T-helper 17 cell (primary cell): ENCODE measurements around the gene IP6K3. TPM values are rescaled to one million over a fixed set of nuclear protein-coding genes. Genes with fewer than 3 reads are reported as not detected.

ENCODE experiments used
- ATAC-seq: fragments of 150-1000 bp; cut with Tn5 transposase; 2 replicates; pipeline ENCODE4 v1.10.0; 2021; ENCODE audit warnings: mild to moderate bottlenecking, moderate library complexity
- DNase-seq, 3 donors: peaks; one replicate each; pipeline versions ENCODE4 v3.0.0 to v3.0.0-alpha.2; 2020 to 2021
- H3K9me3 ChIP-seq: one replicate; pipeline ENCODE4 v1.7.0; 2013; ENCODE audit warnings: low read length, mild to moderate bottlenecking; ENCODE audit not compliant: control insufficient read depth, poor library complexity, severe bottlenecking
- H3K27ac Mint-ChIP-seq: one replicate; pipeline ENCODE4 v1.8.0; 2022; ENCODE audit warnings: mild to moderate bottlenecking, moderate library complexity, mixed read lengths
- H3K27me3 Mint-ChIP-seq: one replicate; pipeline ENCODE4 v1.8.0; 2022; ENCODE audit warnings: mixed read lengths
- H3K36me3 Mint-ChIP-seq: one replicate; pipeline ENCODE4 v1.8.0; 2022; ENCODE audit warnings: low read depth, mixed read lengths
- H3K4me1 Mint-ChIP-seq: one replicate; pipeline ENCODE4 v1.8.0; 2022; ENCODE audit warnings: mild to moderate bottlenecking, mixed read lengths
- H3K4me3 Mint-ChIP-seq: one replicate; pipeline ENCODE4 v1.8.0; 2022; ENCODE audit warnings: mild to moderate bottlenecking, moderate library complexity, mixed read lengths
- total RNA-seq, 4 donors: library from RNA in 2 of 4; stranded (reverse) in 2 of 4; gene quantifications; one replicate each; pipeline ENCODE4 v1.2.3 and lab custom pipeline; 2022 to 2026

The IP6K3 gene
- total RNA-seq, 2 donors from 2014 or later, result not detected

DNA sequence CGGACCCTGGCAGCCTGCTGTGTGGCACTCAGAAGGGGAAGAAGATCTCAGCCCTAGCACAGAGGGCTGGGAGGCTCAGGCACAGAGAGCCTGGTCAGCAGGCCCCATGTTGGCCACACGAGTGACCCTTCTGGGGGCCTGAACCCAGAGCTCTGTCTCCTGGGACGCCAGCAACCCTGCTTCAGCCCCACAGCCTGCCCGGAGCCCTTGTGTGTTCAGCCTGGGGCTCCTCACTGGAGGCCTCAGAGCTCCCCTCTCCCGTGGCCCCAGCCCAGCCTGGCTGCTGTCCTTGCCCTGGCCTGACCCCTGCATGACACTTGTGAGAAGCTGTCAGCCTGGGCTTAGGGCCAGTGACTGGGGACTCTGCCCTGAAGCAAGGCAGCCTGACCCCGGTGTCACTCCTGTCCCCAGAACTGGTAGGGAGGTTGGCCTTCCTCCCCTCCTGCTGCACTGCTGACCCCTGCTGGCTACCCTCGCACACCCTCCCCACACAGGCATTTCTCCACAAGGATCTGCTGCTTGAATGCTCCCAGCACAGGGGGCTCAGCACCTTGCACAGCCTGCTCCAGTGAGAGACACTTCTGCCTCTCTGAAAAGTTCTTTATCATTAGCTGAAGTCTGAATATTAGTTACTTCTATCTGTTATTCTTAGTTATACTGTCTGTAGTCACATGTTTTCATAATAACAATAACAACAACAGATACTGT is 15.4 kb upstream of the IP6K3 start:
- no peaks in the 10 kb centered on the region for H3K9me3 ChIP-seq
- ATAC-seq (peak; percentile 39), DNase-seq (no peak)
- Mint-ChIP-seq H3K27ac (no peak overlapping the region), H3K4me3 (no peak overlapping the region), H3K27me3 (peaks cover 33% of the 10 kb centered on the region), H3K4me1 (peaks cover 3% of the 10 kb centered on the region), H3K36me3 (no peaks in the 10 kb centered on the region)

- H3K9me3 ChIP-seq, result no peaks in the 10 kb centered on the region
- Mint-ChIP-seq H3K36me3 (no peaks in the 10 kb centered on the region), H3K4me3 (no peak overlapping the region), H3K27me3 (peaks cover 34% of the 10 kb centered on the region), H3K27ac (no peak overlapping the region), H3K4me1 (peaks cover 3% of the 10 kb centered on the region)
- no peak for DNase-seq
- ATAC-seq, result no peak
Observed at GRCh38 chr6:33761581-33761921, 14.8 kb upstream of the IP6K3 start.

DNA sequence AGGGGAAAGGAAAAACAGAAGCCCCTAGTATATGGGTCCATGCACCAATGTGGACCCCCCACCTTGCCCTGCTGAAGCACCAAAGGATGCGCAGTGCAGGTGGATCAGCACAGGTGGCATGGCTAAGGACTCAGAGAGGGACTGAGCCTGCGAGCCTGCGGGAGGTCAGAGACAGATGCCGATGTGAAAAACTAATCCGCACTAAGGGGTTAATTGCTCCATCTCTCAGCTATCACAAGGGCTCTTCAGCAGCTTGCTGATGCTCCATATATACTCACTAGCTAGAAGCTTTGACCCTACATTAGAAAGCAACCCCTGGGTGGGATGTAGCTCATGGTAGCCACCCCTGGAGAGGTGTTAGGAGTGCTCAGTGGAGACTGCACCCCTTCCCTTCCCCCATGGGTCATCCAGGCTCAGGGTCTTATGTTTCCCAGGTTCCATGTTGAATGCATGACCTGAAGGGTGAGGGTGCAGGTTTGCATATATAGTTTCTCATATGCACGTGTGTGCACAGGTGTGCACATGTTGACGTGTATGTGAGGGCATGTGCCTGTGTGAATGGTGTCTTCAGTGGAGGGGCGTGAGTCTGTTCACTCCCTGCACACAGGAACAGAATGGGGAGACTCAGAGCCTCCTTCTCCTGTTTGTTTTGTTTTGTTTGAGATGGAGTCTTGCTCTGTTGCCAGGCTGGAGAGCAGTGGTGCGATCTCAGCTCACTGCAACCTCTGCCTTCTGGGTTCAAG is 13.4 kb upstream of the IP6K3 start:
- peaks cover 3% of the 10 kb centered on the region for H3K4me1 Mint-ChIP-seq
- no peak overlapping the region for H3K4me3 Mint-ChIP-seq
- H3K27me3 Mint-ChIP-seq, result peaks cover 30% of the 10 kb centered on the region
- ATAC-seq (no peak), DNase-seq (no peak)
- H3K36me3 Mint-ChIP-seq, result no peaks in the 10 kb centered on the region
- H3K27ac Mint-ChIP-seq, result no peak overlapping the region
- no peaks in the 10 kb centered on the region for H3K9me3 ChIP-seq

- no peaks in the 10 kb centered on the region for H3K9me3 ChIP-seq
- Mint-ChIP-seq H3K27me3 (peaks cover 20% of the 10 kb centered on the region), H3K36me3 (no peaks in the 10 kb centered on the region), H3K27ac (no peak overlapping the region), H3K4me3 (no peak overlapping the region), H3K4me1 (peaks cover 3% of the 10 kb centered on the region)
- DNase-seq (no peak), ATAC-seq (no peak)
Observed at GRCh38 chr6:33758815-33759216, 12.1 kb upstream of the IP6K3 start.

- peaks cover 18% of the 10 kb centered on the region for H3K27me3 Mint-ChIP-seq
- H3K9me3 ChIP-seq, result no peaks in the 10 kb centered on the region
- no peak overlapping the region for H3K4me3 Mint-ChIP-seq
- peaks cover 3% of the 10 kb centered on the region for H3K4me1 Mint-ChIP-seq
- H3K27ac Mint-ChIP-seq, result no peak overlapping the region
- H3K36me3 Mint-ChIP-seq, result no peaks in the 10 kb centered on the region
- DNase-seq (no peak), ATAC-seq (no peak)
Observed at GRCh38 chr6:33757906-33758305, 11.2 kb upstream of the IP6K3 start.

- Mint-ChIP-seq H3K27ac (no peak overlapping the region), H3K36me3 (no peaks in the 10 kb centered on the region), H3K4me1 (peaks cover under 1% of the 10 kb centered on the region)
Observed at GRCh38 chr6:33757113-33757512, 10.4 kb upstream of the IP6K3 start.

GRCh38 chr6:33756211-33756954 is 9.7 kb upstream of the IP6K3 start:
- H3K36me3 Mint-ChIP-seq, result no peaks in the 10 kb centered on the region
- H3K4me3 Mint-ChIP-seq, result no peak overlapping the region
- H3K27me3 Mint-ChIP-seq, result peaks cover 18% of the 10 kb centered on the region
- no peaks in the 10 kb centered on the region for H3K4me1 Mint-ChIP-seq
- no peaks in the 10 kb centered on the region for H3K9me3 ChIP-seq
- no peak overlapping the region for H3K27ac Mint-ChIP-seq
- no peak for ATAC-seq
- no peak for DNase-seq

More at GRCh38 chr6:33757113-33757512, 10.4 kb upstream of the IP6K3 start:
- Mint-ChIP-seq H3K4me3 (no peak overlapping the region), H3K27me3 (peaks cover 18% of the 10 kb centered on the region)
- ATAC-seq (no peak), DNase-seq (no peak)
- no peaks in the 10 kb centered on the region for H3K9me3 ChIP-seq

DNA sequence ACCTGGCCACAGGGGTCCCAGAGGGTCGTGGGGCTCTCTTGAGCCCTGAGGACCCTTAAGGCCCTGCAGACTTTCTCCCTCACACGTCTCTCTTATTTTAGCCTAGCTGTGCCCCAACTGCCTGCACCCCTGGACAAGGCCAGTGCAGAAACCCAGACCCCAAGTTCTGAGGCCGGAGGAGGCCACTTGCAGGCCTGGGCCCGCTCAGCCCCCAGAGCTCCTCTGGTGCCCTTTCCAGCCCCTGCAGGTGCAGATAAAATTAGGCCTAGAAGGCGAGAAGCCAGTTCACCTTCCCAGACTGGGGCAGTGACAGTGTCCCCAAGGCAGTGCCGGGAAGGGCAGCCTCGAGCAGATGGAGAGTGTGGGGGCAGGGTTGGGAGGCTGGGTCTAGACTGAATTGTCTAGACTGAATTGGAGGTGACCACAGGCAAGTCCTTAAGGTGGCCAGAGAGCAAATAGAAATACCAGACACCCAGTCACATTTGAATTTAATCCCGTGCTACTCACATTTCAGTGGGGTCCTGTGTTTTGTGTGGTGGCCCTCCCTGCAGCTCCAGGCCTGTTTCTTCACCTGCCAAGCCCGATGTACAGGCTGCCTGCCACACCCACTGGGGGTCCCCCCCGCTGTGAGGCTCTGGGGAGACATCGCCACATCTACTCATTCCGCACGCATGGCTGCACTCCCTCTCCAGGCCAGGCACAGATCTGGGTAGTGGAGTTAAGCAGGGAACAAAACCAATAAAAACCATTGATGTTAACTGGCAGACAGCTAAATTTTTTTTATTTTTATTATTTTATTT is 8.6 kb upstream of the IP6K3 start:
- Mint-ChIP-seq H3K27me3 (peaks cover 18% of the 10 kb centered on the region), H3K36me3 (no peaks in the 10 kb centered on the region), H3K27ac (no peak overlapping the region), H3K4me3 (no peak overlapping the region), H3K4me1 (peaks cover 7% of the 10 kb centered on the region)
- DNase-seq (no peak), ATAC-seq (no peak)
- no peaks in the 10 kb centered on the region for H3K9me3 ChIP-seq

DNA sequence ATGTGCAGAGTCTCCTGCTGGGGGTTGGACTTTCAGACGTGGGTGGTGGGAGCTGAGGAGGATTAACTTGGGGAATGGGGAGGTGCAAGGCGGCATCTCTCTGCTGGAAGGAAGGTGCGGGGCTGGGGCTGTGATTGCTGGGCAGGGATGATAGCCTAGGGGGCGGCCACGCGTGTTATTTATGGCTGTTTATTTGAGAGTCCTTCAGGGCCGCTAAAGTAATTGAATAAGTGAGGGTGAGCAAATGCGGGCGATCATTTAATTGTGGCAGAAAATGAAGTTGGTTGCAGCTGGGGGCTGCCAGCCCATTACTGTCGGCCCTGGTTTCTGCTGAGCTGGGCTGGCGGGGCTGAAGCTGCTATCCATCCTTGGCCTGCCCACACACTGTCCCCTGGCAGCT is 7.5 kb upstream of the IP6K3 start:
- peaks cover 9% of the 10 kb centered on the region for H3K4me1 Mint-ChIP-seq
- peaks cover 25% of the 10 kb centered on the region for H3K27me3 Mint-ChIP-seq
- H3K36me3 Mint-ChIP-seq, result no peaks in the 10 kb centered on the region
- ATAC-seq, result no peak
- no peak overlapping the region for H3K4me3 Mint-ChIP-seq
- no peak for DNase-seq
- no peaks in the 10 kb centered on the region for H3K9me3 ChIP-seq
- H3K27ac Mint-ChIP-seq, result no peak overlapping the region

- ATAC-seq (no peak), DNase-seq (no peak)
- H3K9me3 ChIP-seq, result no peaks in the 10 kb centered on the region
- Mint-ChIP-seq H3K27ac (no peak overlapping the region), H3K4me1 (peaks cover 9% of the 10 kb centered on the region), H3K4me3 (no peak overlapping the region), H3K36me3 (no peaks in the 10 kb centered on the region), H3K27me3 (peaks cover 29% of the 10 kb centered on the region)
Observed at GRCh38 chr6:33752646-33753015, 5.9 kb upstream of the IP6K3 start.

DNA sequence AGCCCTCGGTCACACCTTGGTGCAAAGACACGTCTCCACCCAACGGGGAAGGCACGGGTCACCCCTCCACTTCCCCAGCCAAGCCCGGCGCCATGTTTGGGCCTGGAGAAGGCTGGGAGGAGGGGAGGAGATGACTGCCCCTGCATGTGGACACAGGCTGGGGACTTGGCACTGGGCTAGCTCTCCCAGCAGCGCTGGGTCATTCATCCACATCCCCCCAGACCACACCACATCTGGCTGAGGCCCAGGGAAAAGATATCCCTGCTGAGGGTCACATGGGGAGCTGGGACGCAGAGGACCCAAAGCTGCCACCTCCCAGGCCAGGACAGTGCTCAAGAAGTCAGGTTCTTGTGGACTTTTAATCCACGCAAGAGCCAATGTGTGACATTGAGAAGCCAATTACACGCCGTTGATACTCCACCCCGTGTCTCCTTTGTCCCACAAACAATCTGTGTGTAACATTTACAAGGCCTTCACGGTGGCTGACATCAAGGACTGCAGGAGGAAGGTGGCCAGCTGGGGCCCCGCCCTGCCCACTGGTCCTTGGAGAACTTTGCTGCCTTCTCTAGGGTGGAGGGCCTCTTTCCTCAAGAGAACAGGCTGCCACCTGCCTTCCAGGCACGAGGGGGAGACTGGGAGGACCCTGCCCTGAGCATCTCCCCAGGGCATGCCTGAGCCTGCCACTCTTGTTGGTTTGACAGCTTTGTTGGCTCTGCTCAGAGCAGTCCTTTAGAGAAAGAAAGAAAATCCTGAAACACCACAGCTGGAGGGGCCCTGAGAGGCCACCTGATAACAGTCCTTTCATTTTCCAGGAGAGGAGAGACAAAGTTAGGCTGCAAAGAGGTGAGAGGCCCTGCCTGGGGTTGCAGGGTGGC is 5.3 kb upstream of the IP6K3 start:
- Mint-ChIP-seq H3K36me3 (no peaks in the 10 kb centered on the region), H3K4me3 (no peak overlapping the region), H3K4me1 (peaks cover 12% of the 10 kb centered on the region), H3K27ac (no peak overlapping the region), H3K27me3 (peaks cover 29% of the 10 kb centered on the region)
- no peaks in the 10 kb centered on the region for H3K9me3 ChIP-seq
- no peak for DNase-seq
- ATAC-seq, result no peak

- DNase-seq, result no peak
- no peaks in the 10 kb centered on the region for H3K36me3 Mint-ChIP-seq
- H3K27ac Mint-ChIP-seq, result no peak overlapping the region
- no peaks in the 10 kb centered on the region for H3K9me3 ChIP-seq
- H3K27me3 Mint-ChIP-seq, result peaks cover 21% of the 10 kb centered on the region
- peaks cover 12% of the 10 kb centered on the region for H3K4me1 Mint-ChIP-seq
- no peak overlapping the region for H3K4me3 Mint-ChIP-seq
- ATAC-seq, result no peak
Observed at GRCh38 chr6:33750244-33750991, 3.7 kb upstream of the IP6K3 start.
